Gastrocnemius medialis (tissue), 4 donors: ENCODE data around the gene CHDH.

Experiments used
- POLR2A ChIP-seq, 2 donors: fragments of 450-650 bp; IDR thresholded peaks; one replicate each; pipeline ENCODE4 v1.6.1; 2017; ENCODE audit warnings: antibody characterized with exemption in 2 of 2, mild to moderate bottlenecking in 2 of 2, moderate library complexity in 2 of 2
- TF ChIP-seq, protein P1 (sequence below), 5 experiments: fragments of 450-650 bp in 3 of 5; fragments of 200-600 bp in 2 of 5; sonication (generic) in 2 of 5; IDR thresholded peaks in 4 of 5; conservative IDR thresholded peaks in 1 of 5; 1 replicate in 4 of 5; 2 replicates in 1 of 5; pipeline ENCODE4 v1.5.1; 2016 to 2019; ENCODE audit warnings: antibody characterized with exemption in 5 of 5, mild to moderate bottlenecking in 3 of 5, moderate library complexity in 3 of 5

DNA sequence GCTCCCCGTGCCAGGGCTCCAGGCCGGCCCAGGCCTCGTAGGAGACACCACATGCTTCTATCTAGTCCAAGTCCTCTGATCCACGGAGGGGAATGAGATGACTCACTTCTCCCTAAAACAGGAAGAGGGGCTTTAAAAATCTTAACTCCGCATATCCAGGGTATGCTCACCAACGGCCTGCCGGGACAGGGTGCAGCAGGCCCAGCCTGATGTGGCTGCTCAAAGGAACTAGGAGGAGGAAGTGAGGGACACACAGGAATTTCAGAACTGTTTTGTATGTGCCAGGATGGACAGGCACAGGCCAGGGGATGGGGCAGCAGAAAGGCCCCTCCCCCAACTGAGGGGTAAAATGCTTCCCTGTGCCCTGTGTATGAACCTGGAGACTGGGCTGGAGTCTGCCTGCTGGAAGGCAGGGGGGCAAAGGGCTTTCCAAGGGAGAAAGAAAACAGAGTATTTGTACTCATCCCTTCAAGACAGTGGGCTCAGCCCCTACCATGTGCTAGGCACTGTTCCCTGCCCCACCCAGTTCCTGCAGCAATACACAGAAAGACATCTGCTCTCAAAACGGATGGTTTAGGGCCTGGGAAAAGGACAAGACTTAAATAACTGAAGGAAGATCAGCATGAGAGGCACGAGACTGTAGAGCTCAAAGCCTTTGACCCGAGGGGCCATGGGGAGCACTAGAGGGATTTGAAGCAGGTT, 22.1 kb downstream of the CHDH start:
- TF ChIP-seq, protein P1, sequence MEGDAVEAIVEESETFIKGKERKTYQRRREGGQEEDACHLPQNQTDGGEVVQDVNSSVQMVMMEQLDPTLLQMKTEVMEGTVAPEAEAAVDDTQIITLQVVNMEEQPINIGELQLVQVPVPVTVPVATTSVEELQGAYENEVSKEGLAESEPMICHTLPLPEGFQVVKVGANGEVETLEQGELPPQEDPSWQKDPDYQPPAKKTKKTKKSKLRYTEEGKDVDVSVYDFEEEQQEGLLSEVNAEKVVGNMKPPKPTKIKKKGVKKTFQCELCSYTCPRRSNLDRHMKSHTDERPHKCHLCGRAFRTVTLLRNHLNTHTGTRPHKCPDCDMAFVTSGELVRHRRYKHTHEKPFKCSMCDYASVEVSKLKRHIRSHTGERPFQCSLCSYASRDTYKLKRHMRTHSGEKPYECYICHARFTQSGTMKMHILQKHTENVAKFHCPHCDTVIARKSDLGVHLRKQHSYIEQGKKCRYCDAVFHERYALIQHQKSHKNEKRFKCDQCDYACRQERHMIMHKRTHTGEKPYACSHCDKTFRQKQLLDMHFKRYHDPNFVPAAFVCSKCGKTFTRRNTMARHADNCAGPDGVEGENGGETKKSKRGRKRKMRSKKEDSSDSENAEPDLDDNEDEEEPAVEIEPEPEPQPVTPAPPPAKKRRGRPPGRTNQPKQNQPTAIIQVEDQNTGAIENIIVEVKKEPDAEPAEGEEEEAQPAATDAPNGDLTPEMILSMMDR (IDR thresholded peaks at IDR 0.05 in 4 of 5, conservative IDR thresholded peaks at IDR 0.05 in 1 of 5): no peak
- no peak for TF ChIP-seq POLR2A (IDR thresholded peaks at IDR 0.05)
